Endothelial cell (in vitro differentiated cells): ENCODE measurements around the gene TEX35. TPM values are rescaled to one million over a fixed set of nuclear protein-coding genes. Genes with fewer than 3 reads are reported as not detected.

ENCODE experiments used
- DNase-seq: peaks from one replicate; pipeline ENCODE4 v3.0.0; 2021; ENCODE audit warnings: low spot score
- H3K27ac Mint-ChIP-seq: one replicate; pipeline ENCODE4 v1.8.0; 2021; ENCODE audit warnings: mixed read lengths, inconsistent platforms; ENCODE audit not compliant: unreplicated experiment
- H3K27me3 Mint-ChIP-seq: one replicate; pipeline ENCODE4 v1.8.0; 2021; ENCODE audit warnings: mild to moderate bottlenecking, moderate library complexity, mixed read lengths, inconsistent platforms; ENCODE audit not compliant: unreplicated experiment
- H3K36me3 Mint-ChIP-seq: one replicate; pipeline ENCODE4 v1.8.0; 2021; ENCODE audit warnings: mild to moderate bottlenecking, low read depth, mixed read lengths, inconsistent platforms; ENCODE audit not compliant: unreplicated experiment
- H3K4me1 Mint-ChIP-seq: one replicate; pipeline ENCODE4 v1.8.0; 2021; ENCODE audit warnings: mild to moderate bottlenecking, mixed read lengths, inconsistent platforms; ENCODE audit not compliant: unreplicated experiment
- H3K4me3 Mint-ChIP-seq: one replicate; pipeline ENCODE4 v1.8.0; 2021; ENCODE audit warnings: mild to moderate bottlenecking, mixed read lengths, inconsistent platforms; ENCODE audit not compliant: unreplicated experiment
- H3K9me3 Mint-ChIP-seq: one replicate; pipeline ENCODE4 v1.8.0; 2021; ENCODE audit warnings: mixed read lengths, inconsistent platforms; ENCODE audit not compliant: unreplicated experiment
- total RNA-seq: library from RNA; stranded (reverse); fragmentation: NEBNext Ultra II Directional; extraction: Animal tissue kit (Norgen Biotek cat#: 25700); gene quantifications from one replicate; pipeline ENCODE4 v1.2.1, GENCODE V29; 2021; ENCODE audit not compliant: unreplicated experiment
- TF ChIP-seq, protein P1 (sequence below): fragments of 200-600 bp; sonication (generic); IDR thresholded peaks from one replicate; pipeline ENCODE4 v1.5.0; 2021; ENCODE audit warnings: antibody characterized with exemption; ENCODE audit not compliant: unreplicated experiment

The TEX35 gene
- total RNA-seq, 1 donor from 2014 or later: not detected

DNA sequence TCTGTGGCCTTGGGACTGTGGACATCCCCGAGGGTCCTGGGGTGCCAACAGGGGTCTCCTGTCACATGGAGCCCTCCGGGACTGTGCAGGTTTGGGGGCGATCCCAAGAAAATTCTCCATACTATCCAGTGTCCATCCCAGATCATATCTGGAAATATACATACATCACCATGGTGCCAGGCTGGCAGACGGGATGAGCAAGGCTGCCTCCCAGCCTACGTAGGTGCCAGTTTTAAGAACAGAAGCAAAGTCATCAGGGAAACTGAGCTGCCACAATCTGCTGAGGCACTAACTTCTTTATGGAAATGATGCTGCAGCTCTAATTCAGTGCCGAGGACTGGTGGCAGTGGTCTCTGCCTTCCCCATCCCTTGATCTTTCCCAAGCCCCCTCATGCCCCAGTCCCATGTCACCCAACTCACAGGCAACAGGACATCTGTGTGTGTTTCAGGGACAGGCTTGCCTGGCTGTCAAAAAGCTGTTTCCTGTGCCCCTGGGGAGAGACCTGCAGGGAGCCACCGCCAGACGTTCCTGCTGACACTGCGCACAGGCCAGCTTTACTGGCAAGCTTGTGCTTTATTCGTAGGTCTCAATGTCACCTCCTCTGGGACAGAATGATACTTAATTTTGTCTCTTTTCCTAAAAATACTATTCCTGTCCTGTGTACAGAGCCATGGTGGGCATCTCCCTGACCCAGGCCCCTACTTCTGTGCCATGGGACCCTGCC, 15.5 kb downstream of the TEX35 start:
- H3K4me3 Mint-ChIP-seq: no peak overlapping the region
- no peaks in the 10 kb centered on the region for H3K36me3 Mint-ChIP-seq
- H3K4me1 Mint-ChIP-seq: no peaks in the 10 kb centered on the region
- peaks cover 3% of the 10 kb centered on the region for H3K27me3 Mint-ChIP-seq
- DNase-seq: no peak
- H3K27ac Mint-ChIP-seq: no peak overlapping the region
- TF ChIP-seq, protein P1, sequence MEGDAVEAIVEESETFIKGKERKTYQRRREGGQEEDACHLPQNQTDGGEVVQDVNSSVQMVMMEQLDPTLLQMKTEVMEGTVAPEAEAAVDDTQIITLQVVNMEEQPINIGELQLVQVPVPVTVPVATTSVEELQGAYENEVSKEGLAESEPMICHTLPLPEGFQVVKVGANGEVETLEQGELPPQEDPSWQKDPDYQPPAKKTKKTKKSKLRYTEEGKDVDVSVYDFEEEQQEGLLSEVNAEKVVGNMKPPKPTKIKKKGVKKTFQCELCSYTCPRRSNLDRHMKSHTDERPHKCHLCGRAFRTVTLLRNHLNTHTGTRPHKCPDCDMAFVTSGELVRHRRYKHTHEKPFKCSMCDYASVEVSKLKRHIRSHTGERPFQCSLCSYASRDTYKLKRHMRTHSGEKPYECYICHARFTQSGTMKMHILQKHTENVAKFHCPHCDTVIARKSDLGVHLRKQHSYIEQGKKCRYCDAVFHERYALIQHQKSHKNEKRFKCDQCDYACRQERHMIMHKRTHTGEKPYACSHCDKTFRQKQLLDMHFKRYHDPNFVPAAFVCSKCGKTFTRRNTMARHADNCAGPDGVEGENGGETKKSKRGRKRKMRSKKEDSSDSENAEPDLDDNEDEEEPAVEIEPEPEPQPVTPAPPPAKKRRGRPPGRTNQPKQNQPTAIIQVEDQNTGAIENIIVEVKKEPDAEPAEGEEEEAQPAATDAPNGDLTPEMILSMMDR: no peak
- no peaks in the 10 kb centered on the region for H3K9me3 Mint-ChIP-seq

DNA sequence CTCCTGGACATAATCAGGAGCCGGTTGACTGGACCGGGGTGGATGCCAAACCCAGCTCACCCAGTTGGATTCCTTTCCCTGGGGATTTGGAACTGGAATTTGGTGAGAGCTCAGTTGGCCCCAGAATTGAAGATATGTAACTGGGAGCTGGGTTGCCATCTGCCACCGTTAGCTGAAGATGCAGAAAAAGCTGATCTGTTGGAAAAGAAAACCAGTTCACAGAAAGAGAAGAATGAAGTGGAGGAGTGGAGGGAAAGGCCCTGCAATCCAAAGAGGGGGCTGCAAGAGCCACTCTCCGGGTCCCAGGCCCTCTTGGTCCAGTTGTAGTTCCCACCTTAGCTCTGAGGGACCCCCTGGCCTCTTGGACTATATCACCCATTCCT, 16.0 kb downstream of the TEX35 start:
- TF ChIP-seq, protein P1: no peak
- Mint-ChIP-seq H3K4me1 (no peaks in the 10 kb centered on the region), H3K4me3 (no peak overlapping the region), H3K36me3 (no peaks in the 10 kb centered on the region), H3K27ac (no peak overlapping the region), H3K27me3 (peaks cover 3% of the 10 kb centered on the region), H3K9me3 (no peaks in the 10 kb centered on the region)
- no peak for DNase-seq

DNA sequence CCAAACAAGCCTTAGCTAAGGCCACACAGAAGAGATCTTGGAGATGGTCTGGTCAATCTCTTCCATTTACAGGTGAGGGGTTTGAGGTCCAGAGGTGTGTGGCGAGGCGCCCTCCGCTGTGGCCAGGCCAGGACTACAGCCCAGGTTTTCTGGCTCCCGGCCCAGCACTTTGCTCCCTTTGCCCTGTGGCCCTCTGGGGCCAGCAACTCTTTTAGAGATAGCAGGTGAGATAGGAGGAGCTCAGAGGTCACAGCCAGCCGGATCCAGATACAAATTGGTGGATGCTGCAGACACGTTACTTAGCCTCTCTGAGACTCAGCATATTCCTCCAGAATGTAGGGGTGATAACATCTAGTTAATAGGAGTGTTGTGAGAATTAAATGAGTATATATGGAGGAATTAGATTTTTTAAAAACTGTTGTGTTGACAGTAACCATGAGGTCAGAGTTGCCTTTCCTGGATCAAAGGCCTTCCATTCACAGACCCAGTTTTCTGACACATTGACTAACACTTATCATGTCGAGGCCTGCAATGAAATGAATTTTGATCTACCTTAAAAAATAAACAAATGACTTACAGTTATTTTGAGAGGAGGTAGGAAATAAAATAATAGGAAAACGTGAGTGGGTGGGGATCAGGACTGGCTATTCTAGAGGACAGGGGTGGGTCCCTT, 16.6 kb downstream of the TEX35 start:
- DNase-seq: no peak
- Mint-ChIP-seq H3K4me3 (peak overlapping the region; percentile 18), H3K27me3 (peaks cover 3% of the 10 kb centered on the region), H3K36me3 (no peaks in the 10 kb centered on the region), H3K27ac (no peak overlapping the region), H3K9me3 (no peaks in the 10 kb centered on the region), H3K4me1 (no peaks in the 10 kb centered on the region)
- TF ChIP-seq, protein P1: no peak

DNA sequence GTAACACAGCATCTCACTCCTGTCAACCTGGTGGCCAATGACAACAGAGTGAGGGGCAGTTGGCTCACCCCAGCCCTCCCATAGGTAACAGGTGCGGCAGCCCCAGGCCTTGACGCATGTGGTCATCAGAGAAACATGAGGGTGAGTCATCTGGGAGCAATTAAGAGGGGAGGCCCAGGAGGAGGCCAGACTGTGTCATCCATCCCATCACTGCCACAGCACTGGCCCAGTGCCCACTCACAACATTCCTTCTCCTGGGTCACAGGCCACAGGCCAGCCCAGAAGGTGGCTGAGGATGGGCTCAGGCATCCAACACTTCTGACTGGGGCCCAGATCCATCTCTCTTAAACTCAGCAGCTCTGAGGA, 17.1 kb downstream of the TEX35 start:
- TF ChIP-seq, protein P1: no peak
- Mint-ChIP-seq H3K9me3 (no peaks in the 10 kb centered on the region), H3K27ac (no peak overlapping the region), H3K4me1 (no peaks in the 10 kb centered on the region), H3K36me3 (no peaks in the 10 kb centered on the region), H3K4me3 (no peak overlapping the region), H3K27me3 (peaks cover 3% of the 10 kb centered on the region)
- DNase-seq: no peak

DNA sequence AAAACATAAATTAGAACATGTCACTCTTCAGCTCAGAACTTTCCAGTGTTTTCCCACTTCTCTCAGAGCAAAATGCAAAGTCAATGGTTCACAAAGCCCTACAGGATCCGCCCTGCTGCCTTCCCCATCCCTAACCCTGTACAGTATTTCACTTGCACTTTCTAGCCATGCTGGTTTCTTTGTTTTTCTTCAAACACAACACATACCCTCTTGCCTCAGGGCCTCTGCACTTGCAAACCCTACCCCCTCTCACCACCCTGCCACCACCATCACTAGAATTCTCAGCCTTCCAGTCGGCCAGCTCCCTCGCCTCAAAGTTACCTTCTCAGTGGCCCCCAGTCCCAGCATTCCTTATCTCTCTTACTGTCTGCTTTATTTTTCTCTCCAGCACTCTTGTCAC, 17.6 kb downstream of the TEX35 start:
- no peak overlapping the region for H3K4me3 Mint-ChIP-seq
- no peak for DNase-seq
- peaks cover 3% of the 10 kb centered on the region for H3K27me3 Mint-ChIP-seq
- no peaks in the 10 kb centered on the region for H3K36me3 Mint-ChIP-seq
- no peaks in the 10 kb centered on the region for H3K4me1 Mint-ChIP-seq
- TF ChIP-seq, protein P1: no peak
- H3K9me3 Mint-ChIP-seq: no peaks in the 10 kb centered on the region
- H3K27ac Mint-ChIP-seq: no peak overlapping the region
